HepG2 (cell line): ENCODE data around the gene RPTOR. TPM values are rescaled to one million over a fixed set of nuclear protein-coding genes. Genes with fewer than 3 reads are reported as not detected.

Experiments
- ATAC-seq: fragments of 200-7000 bp; cut with Tn5 transposase; 3 replicates; pipeline ENCODE4 v1.9.1; 2020; ENCODE audit warnings: mild to moderate bottlenecking, moderate library complexity
- BruUV-seq: library from RNA; stranded (reverse); fragments of 400-500 nt; replicated peaks from 2 replicates; lab custom pipeline; 2021; lab: Mats Ljungman, UMichigan
- CTCF ChIA-PET: fragments of 300-600 bp; formaldehyde crosslinking; extraction: SDS; loops from one replicate; lab custom pipeline; 2021; ENCODE audit warnings: low total read pairs, inconsistent platforms, low intra/inter-chr PET ratio; lab: Yijun Ruan, JAX
- POLR2A ChIA-PET: fragments of 350-600 bp; sonication (Branson Sonifier 250); formaldehyde crosslinking; loops from one replicate; lab custom pipeline; 2020; ENCODE audit warnings: antibody characterized with exemption, inconsistent platforms; lab: Yijun Ruan, JAX
- DNase-seq: peaks from one replicate; pipeline ENCODE4 v3.0.0-alpha.2; 2015; ENCODE audit warnings: low spot score
- FAIRE-seq: peaks from 3 replicates; lab custom pipeline; 2011; peaks lifted over from hg19 to GRCh38; lab: Jason Lieb, UNC
- H2AFZ ChIP-seq: one replicate; pipeline ENCODE4 v1.6.1; 2011; ENCODE audit warnings: low read length, inconsistent platforms
- H3K27ac ChIP-seq: fragments of 300-600 bp; 3 replicates; pipeline ENCODE4 v1.8.0; 2011; ENCODE audit warnings: mixed run types, mild to moderate bottlenecking, mixed read lengths, low read length, inconsistent platforms; ENCODE audit not compliant: insufficient read depth; ENCODE audit errors: extremely low read length
- H3K27me3 ChIP-seq, 2 experiments: fragments of 200-600 bp in 1 of 2; 2 replicates in 1 of 2; 3 replicates in 1 of 2; pipeline versions ENCODE4 v1.6.0 to v1.8.0; 2011; ENCODE audit warnings: low read length in 2 of 2, mild to moderate bottlenecking in 2 of 2, moderate library complexity in 2 of 2, inconsistent platforms in 1 of 2; ENCODE audit not compliant: insufficient read depth in 2 of 2, control insufficient read depth in 1 of 2
- H3K36me3 ChIP-seq, 2 experiments: fragments of 200-600 bp in 1 of 2; replicated peaks in 1 of 2; 2 replicates in 1 of 2; 3 replicates in 1 of 2; pipeline versions ENCODE4 v1.5.1 to v1.8.0; 2011; ENCODE audit warnings: low read length in 2 of 2, inconsistent platforms in 1 of 2; ENCODE audit not compliant: insufficient read depth in 2 of 2, control insufficient read depth in 1 of 2
- H3K4me1 ChIP-seq: 2 replicates; pipeline ENCODE4 v1.5.1; 2012; ENCODE audit warnings: low read length, inconsistent platforms; ENCODE audit not compliant: insufficient read depth
- H3K4me2 ChIP-seq: 2 replicates; pipeline ENCODE4 v1.6.0; 2011; ENCODE audit warnings: low read depth, low read length, inconsistent platforms
- H3K4me3 ChIP-seq, 3 experiments: fragments of 200-600 bp in 1 of 3; sonication (generic), shearing (Covaris generic) in 1 of 3; replicated peaks in 1 of 3; 2 replicates each; pipeline ENCODE4 v1.5.1; 2011 to 2016; ENCODE audit warnings: low read length in 3 of 3, inconsistent platforms in 2 of 3, low read depth in 2 of 3, mild to moderate bottlenecking in 2 of 3, control low read depth in 1 of 3, mixed read lengths in 1 of 3; ENCODE audit not compliant: insufficient read depth in 1 of 3
- H3K79me2 ChIP-seq: one replicate; pipeline ENCODE4 v1.6.1; 2011; ENCODE audit warnings: low read length, inconsistent platforms; ENCODE audit not compliant: insufficient read depth
- H3K9ac ChIP-seq: 2 replicates; pipeline ENCODE4 v1.6.0; 2011; ENCODE audit warnings: mild to moderate bottlenecking, low read depth, low read length, inconsistent platforms; ENCODE audit not compliant: insufficient read depth
- H3K9me3 ChIP-seq: 2 replicates; pipeline ENCODE4 v1.5.1; 2012; ENCODE audit warnings: mild to moderate bottlenecking, low read length
- H4K20me1 ChIP-seq: 2 replicates; pipeline ENCODE4 v1.6.0; 2011; ENCODE audit warnings: inconsistent platforms, mild to moderate bottlenecking, low read length, moderate library complexity; ENCODE audit not compliant: insufficient read depth
- ARNTL ChIP-seq: sonication (generic); formaldehyde crosslinking; IDR thresholded peaks from 2 replicates; pipeline ENCODE4 v1.4.0; 2020; ENCODE audit warnings: mild to moderate bottlenecking, missing genetic modification reagents
- CBX1 ChIP-seq: IDR thresholded peaks from one replicate; pipeline ENCODE4 v1.6.1; 2016; ENCODE audit warnings: antibody characterized with exemption, low read depth
- IKZF4 ChIP-seq: sonication (generic); formaldehyde crosslinking; IDR thresholded peaks from 2 replicates; pipeline ENCODE4 v1.5.1; 2020; ENCODE audit warnings: borderline replicate concordance, mild to moderate bottlenecking, low read depth, missing genetic modification reagents; ENCODE audit errors: not compliant biosample characterization
- MXI1 ChIP-seq: IDR thresholded peaks from 3 replicates; pipeline ENCODE4 v1.6.1; 2012; ENCODE audit warnings: low read depth, low read length, inconsistent platforms, borderline replicate concordance
- NCOA2 ChIP-seq: sonication (generic); formaldehyde crosslinking; IDR thresholded peaks from 2 replicates; pipeline ENCODE4 v1.8.0; 2022; ENCODE audit warnings: inconsistent platforms
- ZBTB38 ChIP-seq: sonication (generic); formaldehyde crosslinking; IDR thresholded peaks from 2 replicates; pipeline ENCODE4 v1.5.1; 2020; ENCODE audit warnings: mild to moderate bottlenecking, missing genetic modification reagents
- ZNF557 ChIP-seq: sonication (generic); formaldehyde crosslinking; IDR thresholded peaks from 2 replicates; pipeline ENCODE4 v1.4.0; 2020; ENCODE audit warnings: missing genetic modification reagents
- ZNF720 ChIP-seq: sonication (generic); formaldehyde crosslinking; IDR thresholded peaks from 2 replicates; pipeline ENCODE4 v1.4.0; 2020; ENCODE audit warnings: missing genetic modification reagents
- ZNF816 ChIP-seq: sonication (generic); formaldehyde crosslinking; IDR thresholded peaks from 2 replicates; pipeline ENCODE4 v1.8.0; 2022; ENCODE audit warnings: missing genetic modification reagents, mild to moderate bottlenecking, borderline replicate concordance
- ZNF841 ChIP-seq: sonication (generic); formaldehyde crosslinking; IDR thresholded peaks from 2 replicates; pipeline ENCODE4 v1.8.1; 2023; ENCODE audit warnings: missing genetic modification reagents, borderline replicate concordance
- WGBS: methylation state at CpG from one replicate; pipeline ENCODE4 v1.1.6; 2017; ENCODE audit warnings: low lambda C conversion rate; 5-methylcytosine and 5-hydroxymethylcytosine counted together
- in situ Hi-C: cut with HindIII; loops from 2 replicates; pipeline ENCODE4 v1.10.0; 2017; ENCODE audit warnings: low pct_unique_long_range_greater_than_20kb; ENCODE audit not compliant: extremely low pct_ligation_motif_present
- intact Hi-C: fragments of 100-400 bp; cut with micrococcal nuclease; formaldehyde crosslinking; loops from one replicate; pipeline ENCODE4 v1.10.0; 2022; ENCODE audit not compliant: unreplicated experiment
- polyA plus RNA-seq, 8 experiments: library from polyadenylated mRNA; depleted of rRNA in 3 of 8; stranded (reverse) in 7 of 8; unstranded in 1 of 8; fragments of >200 nt; fragmentation: Illumina TruSeq in 4 of 8; extraction: Trizol in 4 of 8; gene quantifications; 2 replicates each; pipeline versions ENCODE4 v1.2.1 to v1.2.3, GENCODE V29; 2011 to 2016; ENCODE audit warnings: low read depth in 4 of 8, missing spikeins in 1 of 8, mixed read lengths in 1 of 8; ENCODE audit not compliant: insufficient read depth in 1 of 8
- total RNA-seq, 5 experiments: library from RNA; depleted of rRNA; stranded (reverse); fragments of >200 nt; fragmentation: Illumina TruSeq; extraction: Trizol; gene quantifications; 2 replicates each; pipeline ENCODE4 v1.2.3, GENCODE V29; 2016; ENCODE audit warnings: low read depth in 1 of 5
- TF ChIP-seq, protein P1 (sequence below), 2 experiments: sonication (generic) in 1 of 2; formaldehyde crosslinking in 1 of 2; IDR thresholded peaks; 2 replicates each; pipeline versions ENCODE4 v1.5.1 to v1.6.1; 2011 to 2020; ENCODE audit warnings: borderline replicate concordance in 1 of 2, low read depth in 1 of 2, low read length in 1 of 2, mild to moderate bottlenecking in 1 of 2, missing genetic modification reagents in 1 of 2, moderate library complexity in 1 of 2
- TF ChIP-seq, protein P2 (sequence below): sonication (generic); formaldehyde crosslinking; IDR thresholded peaks from 2 replicates; pipeline ENCODE4 v1.4.0; 2020; ENCODE audit warnings: missing genetic modification reagents, low read depth, mild to moderate bottlenecking, borderline replicate concordance
- TF ChIP-seq, protein P3 (sequence below): sonication (generic); formaldehyde crosslinking; IDR thresholded peaks from 2 replicates; pipeline ENCODE4 v1.5.0; 2020; ENCODE audit warnings: missing genetic modification reagents

RPTOR gene
- total and polyA plus RNA-seq, 2 of the 13 experiments (the other 11 are each of a cell fraction or from before 2014, with no cell fraction given): 6.6 to 25.3 TPM

GRCh38 chr17:80740141-80740540 is 195.5 kb downstream of the RPTOR start:
- H3K27me3 ChIP-seq: no peaks in the 10 kb centered on the region
- no peak overlapping the region for H2AFZ ChIP-seq
- intact Hi-C loops: no loop called here
- peaks cover 15 to 46% of the 10 kb centered on the region in 2 experiments; a peak in 4 of 5 replicates for H3K36me3 ChIP-seq
- H3K9ac ChIP-seq: no peak overlapping the region
- H3K4me2 ChIP-seq: no peak overlapping the region
- WGBS: 64% methylated on average over 3 of the region's 3 CpGs
- POLR2A ChIA-PET: no interaction called here
- H4K20me1 ChIP-seq: no peaks in the 10 kb centered on the region
- H3K4me3 ChIP-seq: no peak overlapping the region
- no peak overlapping the region for H3K27ac ChIP-seq
- no peaks in the 10 kb centered on the region for H3K4me1 ChIP-seq
- DNase-seq (no peak), ATAC-seq (no peak), FAIRE-seq (no peak)
- H3K9me3 ChIP-seq: peaks cover 10% of the 10 kb centered on the region
- CTCF ChIA-PET: no interaction called here
- BruUV-seq: TSS peak; percentile 29
- TF ChIP-seq ARNTL (CRISPR knock-in tag) (no peak), ZNF557 (no peak), MXI1 (no peak)
- in situ Hi-C loops: no loop called here
- H3K79me2 ChIP-seq: no peaks in the 10 kb centered on the region

DNA sequence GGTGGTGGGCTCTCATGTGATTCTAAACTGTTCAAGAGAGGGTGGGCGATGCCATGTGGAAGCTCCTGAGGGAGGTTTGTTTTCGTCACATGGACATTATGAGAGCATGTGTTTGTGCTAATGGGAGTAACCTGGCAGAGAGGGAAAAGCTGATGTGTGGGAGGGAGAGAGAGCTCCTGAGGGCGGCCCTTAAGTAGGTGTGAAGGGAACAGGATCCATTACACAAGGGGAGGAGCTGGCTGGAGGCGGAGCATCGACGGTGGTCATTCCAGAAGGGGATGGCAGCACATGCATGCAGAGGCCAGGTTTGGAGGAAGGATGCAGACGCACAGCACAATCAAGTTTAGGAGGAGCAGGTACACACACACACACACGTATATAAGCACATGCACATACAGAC is 197.5 kb downstream of the RPTOR start:
- Histone ChIP-seq H3K36me3 (peaks cover 16 to 36% of the 10 kb centered on the region in 2 experiments; a peak in 4 of 5 replicates), H4K20me1 (no peaks in the 10 kb centered on the region), H3K9ac (no peak overlapping the region), H3K27me3 (no peaks in the 10 kb centered on the region), H2AFZ (no peak overlapping the region), H3K9me3 (peaks cover 10% of the 10 kb centered on the region), H3K27ac (no peak overlapping the region), H3K4me1 (no peaks in the 10 kb centered on the region), H3K79me2 (no peaks in the 10 kb centered on the region), H3K4me2 (no peak overlapping the region), H3K4me3 (no peak overlapping the region)
- no peak for FAIRE-seq
- ChIA-PET CTCF (no interaction called here), POLR2A (no interaction called here)
- WGBS: 96% methylated on average over 8 of the region's 8 CpGs
- no peak for ATAC-seq
- BruUV-seq: no TSS peak
- intact Hi-C loops: no loop called here
- in situ Hi-C loops: no loop called here
- no peak for DNase-seq
- TF ChIP-seq CBX1 (no peak), ZBTB38 (CRISPR knock-in tag) (no peak), NCOA2 (CRISPR knock-in tag) (no peak), IKZF4 (CRISPR knock-in tag) (no peak), ZNF841 (CRISPR knock-in tag) (no peak), ZNF720 (CRISPR knock-in tag) (no peak), ZNF816 (no peak)
- TF ChIP-seq, protein P1, sequence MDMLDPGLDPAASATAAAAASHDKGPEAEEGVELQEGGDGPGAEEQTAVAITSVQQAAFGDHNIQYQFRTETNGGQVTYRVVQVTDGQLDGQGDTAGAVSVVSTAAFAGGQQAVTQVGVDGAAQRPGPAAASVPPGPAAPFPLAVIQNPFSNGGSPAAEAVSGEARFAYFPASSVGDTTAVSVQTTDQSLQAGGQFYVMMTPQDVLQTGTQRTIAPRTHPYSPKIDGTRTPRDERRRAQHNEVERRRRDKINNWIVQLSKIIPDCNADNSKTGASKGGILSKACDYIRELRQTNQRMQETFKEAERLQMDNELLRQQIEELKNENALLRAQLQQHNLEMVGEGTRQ (IDR thresholded peaks at IDR 0.05; ENCODE audit: low read depth, low read length): no peak
- TF ChIP-seq, protein P1 (CRISPR knock-in tag; IDR thresholded peaks at IDR 0.05; ENCODE audit: borderline replicate concordance): no peak
- TF ChIP-seq, protein P2, sequence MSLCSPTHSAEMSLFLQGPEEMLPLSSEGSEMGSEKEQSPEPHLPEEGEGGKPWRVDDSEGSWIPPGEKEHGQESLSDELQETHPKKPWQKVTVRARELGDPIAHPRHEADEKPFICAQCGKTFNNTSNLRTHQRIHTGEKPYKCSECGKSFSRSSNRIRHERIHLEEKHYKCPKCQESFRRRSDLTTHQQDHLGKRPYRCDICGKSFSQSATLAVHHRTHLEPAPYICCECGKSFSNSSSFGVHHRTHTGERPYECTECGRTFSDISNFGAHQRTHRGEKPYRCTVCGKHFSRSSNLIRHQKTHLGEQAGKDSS (CRISPR knock-in tag): no peak
- TF ChIP-seq, protein P3, sequence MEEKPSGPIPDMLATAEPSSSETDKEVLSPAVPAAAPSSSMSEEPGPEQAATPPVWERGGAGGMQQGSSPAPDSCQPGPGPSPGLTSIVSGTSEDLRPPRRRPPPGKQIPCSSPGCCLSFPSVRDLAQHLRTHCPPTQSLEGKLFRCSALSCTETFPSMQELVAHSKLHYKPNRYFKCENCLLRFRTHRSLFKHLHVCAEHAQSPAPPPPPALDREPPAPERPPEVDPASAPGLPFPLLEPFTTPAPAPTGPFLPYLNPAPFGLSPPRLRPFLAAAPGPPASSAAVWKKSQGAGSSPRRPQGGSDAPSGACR (CRISPR knock-in tag): no peak
